Fibroblast of skin of back (primary cell): ENCODE measurements around the gene C1QTNF8.

Experiments used
- DNase-seq: peaks from one replicate; pipeline ENCODE4 v3.0.0-alpha.2; 2013

C1QTNF8 gene

GRCh38 chr16:1057252-1057932 lies 38.7 kb downstream of the C1QTNF8 start:
- DNase-seq = peak; percentile 5

GRCh38 chr16:1056196-1056595 lies 39.8 kb downstream of the C1QTNF8 start:
- no peak for DNase-seq

GRCh38 chr16:1055557-1055924 lies 40.5 kb downstream of the C1QTNF8 start:
- DNase-seq = no peak

- DNase-seq = peak; percentile 32
Measured at GRCh38 chr16:1054660-1055556, 41.1 kb downstream of the C1QTNF8 start.

GRCh38 chr16:1053700-1054368 lies 42.2 kb downstream of the C1QTNF8 start:
- no peak for DNase-seq

- no peak for DNase-seq
Measured at GRCh38 chr16:1053121-1053521, 42.9 kb downstream of the C1QTNF8 start.

- DNase-seq = no peak
Measured at GRCh38 chr16:1052721-1053120, 43.3 kb downstream of the C1QTNF8 start.

GRCh38 chr16:1051446-1051845 lies 44.6 kb downstream of the C1QTNF8 start:
- DNase-seq = no peak

GRCh38 chr16:1050921-1051320 lies 45.1 kb downstream of the C1QTNF8 start:
- no peak for DNase-seq

GRCh38 chr16:1050516-1050915 lies 45.5 kb downstream of the C1QTNF8 start:
- no peak for DNase-seq

GRCh38 chr16:1049976-1050247 lies 46.1 kb downstream of the C1QTNF8 start:
- DNase-seq = no peak

GRCh38 chr16:1049113-1049975 lies 46.7 kb downstream of the C1QTNF8 start:
- no peak for DNase-seq

GRCh38 chr16:1048442-1049112 lies 47.5 kb downstream of the C1QTNF8 start:
- DNase-seq = peak; percentile 43

GRCh38 chr16:1047801-1048200 lies 48.2 kb downstream of the C1QTNF8 start:
- DNase-seq = no peak

GRCh38 chr16:1047123-1047522 lies 48.9 kb downstream of the C1QTNF8 start:
- no peak for DNase-seq

GRCh38 chr16:1045993-1046911 lies 49.8 kb downstream of the C1QTNF8 start:
- no peak for DNase-seq

- DNase-seq = no peak
Measured at GRCh38 chr16:1045310-1045992, 50.6 kb downstream of the C1QTNF8 start.

GRCh38 chr16:1044460-1045309 lies 51.4 kb downstream of the C1QTNF8 start:
- no peak for DNase-seq

- DNase-seq = no peak
Measured at GRCh38 chr16:1043881-1044451, 52.1 kb downstream of the C1QTNF8 start.
